WTC11 (cell line): Measurements from ENCODE around the gene WDR49.

ENCODE experiments used
- ATF2 ChIP-seq: sonication (generic); formaldehyde crosslinking; IDR thresholded peaks from 2 replicates; pipeline ENCODE4 v1.8.1; 2022; ENCODE audit warnings: low read depth, missing genetic modification reagents, borderline replicate concordance
- CREM ChIP-seq: sonication (generic); formaldehyde crosslinking; IDR thresholded peaks from 2 replicates; pipeline ENCODE4 v1.8.1; 2022; ENCODE audit warnings: mild to moderate bottlenecking, missing genetic modification reagents, moderate library complexity
- CTCF ChIP-seq: fragments of 200-600 bp; IDR thresholded peaks from 2 replicates; pipeline ENCODE4 v1.8.0; 2022; ENCODE audit warnings: antibody characterized with exemption
- ESRRA ChIP-seq: sonication (generic); formaldehyde crosslinking; IDR thresholded peaks from 2 replicates; pipeline ENCODE4 v1.8.1; 2022; ENCODE audit warnings: mild to moderate bottlenecking, missing genetic modification reagents, borderline replicate concordance
- ETV6 ChIP-seq: sonication (generic); formaldehyde crosslinking; IDR thresholded peaks from 2 replicates; pipeline ENCODE4 v1.8.1; 2022; ENCODE audit warnings: mild to moderate bottlenecking, missing genetic modification reagents
- KAT7 ChIP-seq: sonication (generic); formaldehyde crosslinking; IDR thresholded peaks from 2 replicates; pipeline ENCODE4 v1.8.1; 2023; ENCODE audit warnings: missing genetic modification reagents, mild to moderate bottlenecking, borderline replicate concordance
- MAX ChIP-seq: sonication (generic); formaldehyde crosslinking; IDR thresholded peaks from 2 replicates; pipeline ENCODE4 v1.8.0; 2022; ENCODE audit warnings: mild to moderate bottlenecking, missing genetic modification reagents
- PREB ChIP-seq: sonication (generic); formaldehyde crosslinking; IDR thresholded peaks from 2 replicates; pipeline ENCODE4 v1.8.1; 2022; ENCODE audit warnings: mild to moderate bottlenecking, missing genetic modification reagents, moderate library complexity, borderline replicate concordance
- SP1 ChIP-seq: sonication (generic); formaldehyde crosslinking; conservative IDR thresholded peaks from 2 replicates; pipeline ENCODE4 v1.8.1; 2022; ENCODE audit warnings: missing genetic modification reagents
- TP53 ChIP-seq: sonication (generic); formaldehyde crosslinking; IDR thresholded peaks from 2 replicates; pipeline ENCODE4 v1.8.1; 2023; ENCODE audit warnings: mild to moderate bottlenecking, missing genetic modification reagents
- ZNF263 ChIP-seq: sonication (generic); formaldehyde crosslinking; IDR thresholded peaks from 2 replicates; pipeline ENCODE4 v1.8.1; 2022; ENCODE audit warnings: low read depth, mild to moderate bottlenecking, moderate library complexity, missing genetic modification reagents
- ZNF423 ChIP-seq: fragments of 250-450 bp; sonication (Bioruptor Pico); IDR thresholded peaks from 2 replicates; pipeline ENCODE4 v2.1.2; 2022; ENCODE audit warnings: mild to moderate bottlenecking, moderate library complexity

DNA sequence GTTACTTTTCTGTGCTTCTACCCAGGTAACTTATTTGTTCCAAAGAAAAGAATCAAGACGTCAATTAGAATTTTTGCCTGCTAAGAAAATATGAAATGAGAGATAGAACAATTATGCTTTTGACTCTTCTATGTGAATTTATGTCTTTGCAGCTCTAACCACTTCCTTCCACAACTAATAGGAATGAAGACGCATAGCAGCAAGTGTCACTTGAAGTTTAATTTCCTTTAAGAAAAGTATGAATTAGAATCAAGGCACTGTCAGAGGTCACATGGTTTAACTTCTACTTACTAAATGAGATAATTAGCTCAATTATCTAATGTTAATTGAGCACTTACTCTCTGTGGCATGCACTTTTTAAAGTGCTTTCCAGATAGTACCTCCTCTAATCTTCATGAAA is 3.3 kb downstream of the WDR49 start:
- TF ChIP-seq CTCF = no peak
- TF ChIP-seq KAT7 (CRISPR knock-in tag) = no peak
- no peak for TF ChIP-seq SP1
- no peak for TF ChIP-seq ETV6 (CRISPR knock-in tag)
- no peak for TF ChIP-seq ZNF263 (CRISPR knock-in tag)
- TF ChIP-seq ESRRA = no peak
- no peak for TF ChIP-seq MAX (CRISPR knock-in tag)
- TF ChIP-seq ATF2 (CRISPR knock-in tag) = no peak
- TF ChIP-seq ZNF423 = no peak
- no peak for TF ChIP-seq CREM (CRISPR knock-in tag)
- no peak for TF ChIP-seq TP53 (CRISPR knock-in tag)
- no peak for TF ChIP-seq PREB (CRISPR knock-in tag)
